ENCODE measurements around the gene SMCO3.

GRCh38 chr12:14824012-14824634 lies 10.1 kb upstream of the SMCO3 start:
- no peak for TF ChIP-seq CTCF (IDR thresholded peaks at IDR 0.05)
- TF ChIP-seq POLR2A (IDR thresholded peaks at IDR 0.05) = no peak
